HG02840 (cell line): ENCODE data around the gene SYNGAP1.
A peak's percentile ranks its signal among the peaks of the same experiment; 100 is the strongest.

Experiments
- ATAC-seq: cut with Tn5 transposase; IDR thresholded peaks from one replicate; pipeline ENCODE4 v1.9.1; 2021; ENCODE audit warnings: mild to moderate bottlenecking, moderate library complexity, moderate number of reproducible peaks; ENCODE audit not compliant: unreplicated experiment, low FRiP score

Gene SYNGAP1

GRCh38 chr6:33434961-33435360, 15.1 kb downstream of the SYNGAP1 start:
- ATAC-seq = no peak

- no peak for ATAC-seq
Measured at GRCh38 chr6:33437666-33438065, 17.8 kb downstream of the SYNGAP1 start.

- no peak for ATAC-seq
Measured at GRCh38 chr6:33438978-33439594, 19.2 kb downstream of the SYNGAP1 start.

GRCh38 chr6:33439956-33440648, 20.2 kb downstream of the SYNGAP1 start:
- ATAC-seq = no peak

GRCh38 chr6:33440649-33441309, 20.9 kb downstream of the SYNGAP1 start:
- no peak for ATAC-seq

- ATAC-seq = no peak
Measured at GRCh38 chr6:33441457-33441856, 21.6 kb downstream of the SYNGAP1 start.

GRCh38 chr6:33442283-33442682, 22.4 kb downstream of the SYNGAP1 start:
- no peak for ATAC-seq

GRCh38 chr6:33443025-33443424, 23.2 kb downstream of the SYNGAP1 start:
- no peak for ATAC-seq

- no peak for ATAC-seq
Measured at GRCh38 chr6:33443619-33444504, 24.0 kb downstream of the SYNGAP1 start.

- no peak for ATAC-seq
Measured at GRCh38 chr6:33445119-33445603, 25.3 kb downstream of the SYNGAP1 start.

GRCh38 chr6:33446356-33446755, 26.5 kb downstream of the SYNGAP1 start:
- no peak for ATAC-seq

GRCh38 chr6:33450434-33450833, 30.6 kb downstream of the SYNGAP1 start:
- no peak for ATAC-seq

- no peak for ATAC-seq
Measured at GRCh38 chr6:33451606-33452005, 31.7 kb downstream of the SYNGAP1 start.

GRCh38 chr6:33452496-33452895, 32.6 kb downstream of the SYNGAP1 start:
- ATAC-seq = no peak

GRCh38 chr6:33453393-33454008, 33.6 kb downstream of the SYNGAP1 start:
- ATAC-seq = no peak

GRCh38 chr6:33454009-33454946, 34.4 kb downstream of the SYNGAP1 start, which contains the start of gene ZBTB9:
ZBTB9 (plus strand) TSS chr6:33454576; CDS start chr6:33455101, 525 bp downstream.
- ATAC-seq = peak; percentile 98

GRCh38 chr6:33455051-33455450, 35.2 kb downstream of the SYNGAP1 start:
- ATAC-seq = no peak

- ATAC-seq = no peak
Measured at GRCh38 chr6:33456156-33456555, 36.3 kb downstream of the SYNGAP1 start.

- ATAC-seq = no peak
Measured at GRCh38 chr6:33458676-33459075, 38.8 kb downstream of the SYNGAP1 start.
